Liver (tissue), 3 donors: Measurements from ENCODE around the gene GINS2.

Experiments
- CTCF ChIP-seq: fragments of 150-350 bp; IDR thresholded peaks from 2 replicates; pipeline ENCODE4 v1.5.1; 2017; ENCODE audit warnings: improper control_type of control experiment, low read depth, low read length; ENCODE audit not compliant: missing input control
- EGR1 ChIP-seq, 2 donors: IDR thresholded peaks; 2 replicates each; pipeline ENCODE4 v1.6.1; 2016 to 2018; ENCODE audit warnings: antibody characterized with exemption in 2 of 2, low read depth in 2 of 2
- FOXA1 ChIP-seq: IDR thresholded peaks from 2 replicates; pipeline ENCODE4 v1.6.1; 2016; ENCODE audit warnings: antibody characterized with exemption
- JUND ChIP-seq, 2 donors: IDR thresholded peaks; 2 replicates each; pipeline ENCODE4 v1.6.1; 2016; ENCODE audit warnings: antibody characterized with exemption in 2 of 2
- NR2F2 ChIP-seq: IDR thresholded peaks from 2 replicates; pipeline ENCODE4 v1.6.1; 2016; ENCODE audit warnings: antibody characterized with exemption
- RAD21 ChIP-seq, 2 donors: IDR thresholded peaks; 2 replicates each; pipeline ENCODE4 v1.6.1; 2016; ENCODE audit warnings: antibody characterized with exemption in 2 of 2, mild to moderate bottlenecking in 2 of 2
- REST ChIP-seq: IDR thresholded peaks from 2 replicates; pipeline ENCODE4 v1.6.1; 2016; ENCODE audit warnings: antibody characterized with exemption, mild to moderate bottlenecking
- SP1 ChIP-seq: IDR thresholded peaks from 2 replicates; pipeline ENCODE4 v1.6.1; 2018; ENCODE audit warnings: antibody characterized with exemption, mild to moderate bottlenecking
- TAF1 ChIP-seq: conservative IDR thresholded peaks from 2 replicates; pipeline ENCODE4 v1.6.1; 2016; ENCODE audit warnings: antibody characterized with exemption, mild to moderate bottlenecking
- YY1 ChIP-seq: IDR thresholded peaks from 2 replicates; pipeline ENCODE4 v1.6.1; 2016; ENCODE audit warnings: antibody characterized with exemption, mild to moderate bottlenecking
- TF ChIP-seq, protein P1 (sequence below): IDR thresholded peaks from 2 replicates; pipeline ENCODE4 v1.6.1; 2016; ENCODE audit warnings: antibody characterized with exemption
- TF ChIP-seq, protein P2 (sequence below): IDR thresholded peaks from 2 replicates; pipeline ENCODE4 v1.6.1; 2016; ENCODE audit warnings: antibody characterized with exemption
- donor health status: healthy.
- donor health status: healthy.

- TF ChIP-seq CTCF: no peak
- TF ChIP-seq YY1: no peak
- TF ChIP-seq RAD21 (IDR thresholded peaks at IDR 0.05): no peak
- TF ChIP-seq REST: no peak
- TF ChIP-seq, protein P1, sequence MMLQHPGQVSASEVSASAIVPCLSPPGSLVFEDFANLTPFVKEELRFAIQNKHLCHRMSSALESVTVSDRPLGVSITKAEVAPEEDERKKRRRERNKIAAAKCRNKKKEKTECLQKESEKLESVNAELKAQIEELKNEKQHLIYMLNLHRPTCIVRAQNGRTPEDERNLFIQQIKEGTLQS: no peak
- no peak for TF ChIP-seq SP1
- TF ChIP-seq EGR1 (IDR thresholded peaks at IDR 0.05; ENCODE audit: low read depth in 2 of 2): no peak
- TF ChIP-seq JUND (IDR thresholded peaks at IDR 0.05): no peak
- TF ChIP-seq NR2F2: no peak
- TF ChIP-seq, protein P2, sequence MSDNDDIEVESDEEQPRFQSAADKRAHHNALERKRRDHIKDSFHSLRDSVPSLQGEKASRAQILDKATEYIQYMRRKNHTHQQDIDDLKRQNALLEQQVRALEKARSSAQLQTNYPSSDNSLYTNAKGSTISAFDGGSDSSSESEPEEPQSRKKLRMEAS: no peak
- no peak for TF ChIP-seq TAF1
- TF ChIP-seq FOXA1: no peak
Measured at GRCh38 chr16:85676466-85676865, 12.3 kb downstream of the GINS2 start.
